Medulla oblongata (tissue), 1 donor: ENCODE data around the gene TMEM163.
"Not testable (repeated sequence)": the region's sequence is repeated elsewhere in the genome, so short reads cannot be mapped to it uniquely, and the experiment has no call there.

Experiments
- DNase-seq: peaks from one replicate; pipeline ENCODE4 v3.0.0-alpha.2; 2015; ENCODE audit errors: extremely low spot score

TMEM163 gene

GRCh38 chr2:134621939-134622705, 96.7 kb downstream of the TMEM163 start:
- DNase-seq = peak; percentile 8

GRCh38 chr2:134619250-134619649, 99.5 kb downstream of the TMEM163 start:
- no peak for DNase-seq

- DNase-seq = not testable (repeated sequence)
These were observed 103.3 kb downstream of the TMEM163 start for GRCh38 chr2:134615480-134615879.

GRCh38 chr2:134611316-134611715, 107.5 kb downstream of the TMEM163 start:
- DNase-seq = no peak

GRCh38 chr2:134610871-134611270, 107.9 kb downstream of the TMEM163 start:
- no peak for DNase-seq

- no peak for DNase-seq
These were observed 108.8 kb downstream of the TMEM163 start for GRCh38 chr2:134609924-134610513.

GRCh38 chr2:134603966-134604365, 114.8 kb downstream of the TMEM163 start:
- no peak for DNase-seq

GRCh38 chr2:134602666-134603065, 116.1 kb downstream of the TMEM163 start:
- no peak for DNase-seq

- DNase-seq = no peak
These were observed 117.5 kb downstream of the TMEM163 start for GRCh38 chr2:134601264-134601663.

GRCh38 chr2:134600208-134600607, 118.6 kb downstream of the TMEM163 start:
- no peak for DNase-seq

GRCh38 chr2:134599236-134599635, 119.6 kb downstream of the TMEM163 start:
- DNase-seq = no peak

GRCh38 chr2:134594399-134594798, 124.4 kb downstream of the TMEM163 start:
- DNase-seq = no peak

- DNase-seq = no peak
These were observed 125.3 kb downstream of the TMEM163 start for GRCh38 chr2:134593519-134593918.

- no peak for DNase-seq
These were observed 126.4 kb downstream of the TMEM163 start for GRCh38 chr2:134592377-134592776.

- no peak for DNase-seq
These were observed 127.3 kb downstream of the TMEM163 start for GRCh38 chr2:134591526-134591925.

GRCh38 chr2:134590679-134591078, 128.1 kb downstream of the TMEM163 start:
- DNase-seq = no peak

- DNase-seq = not testable (repeated sequence)
These were observed 129.4 kb downstream of the TMEM163 start for GRCh38 chr2:134589171-134590083.

GRCh38 chr2:134588556-134588955, 130.2 kb downstream of the TMEM163 start:
- no peak for DNase-seq

- no peak for DNase-seq
These were observed 132.4 kb downstream of the TMEM163 start for GRCh38 chr2:134586326-134586965.

- DNase-seq = no peak
These were observed 134.7 kb downstream of the TMEM163 start for GRCh38 chr2:134583997-134584520.

- DNase-seq = no peak
These were observed 135.3 kb downstream of the TMEM163 start for GRCh38 chr2:134583462-134583861.

GRCh38 chr2:134582547-134582899, 136.3 kb downstream of the TMEM163 start:
- no peak for DNase-seq
